Keratinocyte (primary cell): Measurements from ENCODE around the gene KRTAP12-4. TPM values are rescaled to one million over a fixed set of nuclear protein-coding genes. Genes with fewer than 3 reads are reported as not detected.
"Not testable (repeated sequence)": the region's sequence is repeated elsewhere in the genome, so short reads cannot be mapped to it uniquely, and the experiment has no call there.

ENCODE experiments used
- DNase-seq: peaks from one replicate; pipeline ENCODE4 v3.0.0-alpha.2; 2011; ENCODE audit warnings: low read depth, missing footprints, low spot score
- FAIRE-seq: peaks from 2 replicates; lab custom pipeline; 2011; peaks lifted over from hg19 to GRCh38; lab: Jason Lieb, UNC
- H2AFZ ChIP-seq: 2 replicates; pipeline ENCODE4 v1.6.0; 2012; ENCODE audit warnings: low read length, control low read depth, inconsistent platforms; ENCODE audit not compliant: control insufficient read depth
- H3K27ac ChIP-seq: 2 replicates; pipeline ENCODE4 v1.5.1; 2011; ENCODE audit warnings: low read length; ENCODE audit not compliant: control insufficient read depth, insufficient read depth
- H3K27me3 ChIP-seq: 3 replicates; pipeline ENCODE4 v1.6.0; 2011; ENCODE audit warnings: low read length; ENCODE audit not compliant: control insufficient read depth, insufficient read depth; ENCODE audit errors: extremely low read depth
- H3K36me3 ChIP-seq, 2 experiments: 2 replicates in 1 of 2; 3 replicates in 1 of 2; pipeline ENCODE4 v1.5.1; 2011; ENCODE audit warnings: low read length in 2 of 2, mild to moderate bottlenecking in 1 of 2; ENCODE audit not compliant: control insufficient read depth in 2 of 2, insufficient read depth in 2 of 2; ENCODE audit errors: extremely low read depth in 1 of 2
- H3K4me1 ChIP-seq: 3 replicates; pipeline ENCODE4 v1.5.1; 2011; ENCODE audit warnings: low read length; ENCODE audit not compliant: control insufficient read depth, insufficient read depth; ENCODE audit errors: extremely low read depth
- H3K4me2 ChIP-seq: 3 replicates; pipeline ENCODE4 v1.6.0; 2011; ENCODE audit warnings: low read depth, low read length; ENCODE audit not compliant: control insufficient read depth, insufficient read depth; ENCODE audit errors: extremely low read depth
- H3K4me3 ChIP-seq, 3 experiments: fragments of 200-600 bp in 1 of 3; sonication (generic) in 1 of 3; 2 replicates in 2 of 3; 3 replicates in 1 of 3; pipeline ENCODE4 v1.5.1; 2011 to 2016; ENCODE audit warnings: low read length in 3 of 3, mild to moderate bottlenecking in 3 of 3, control low read depth in 2 of 3, inconsistent platforms in 1 of 3, low read depth in 1 of 3, mixed read lengths in 1 of 3, mixed run types in 1 of 3, moderate library complexity in 1 of 3; ENCODE audit not compliant: control insufficient read depth in 2 of 3, insufficient read depth in 2 of 3; ENCODE audit errors: extremely low read depth in 1 of 3
- H3K79me2 ChIP-seq: 2 replicates; pipeline ENCODE4 v1.6.0; 2012; ENCODE audit warnings: low read length; ENCODE audit not compliant: control insufficient read depth, insufficient read depth
- H3K9ac ChIP-seq: 3 replicates; pipeline ENCODE4 v1.6.0; 2011; ENCODE audit warnings: low read length; ENCODE audit not compliant: control insufficient read depth, insufficient read depth; ENCODE audit errors: extremely low read depth
- H3K9me1 ChIP-seq: 3 replicates; pipeline ENCODE4 v1.6.0; 2011; ENCODE audit warnings: low read length; ENCODE audit not compliant: control insufficient read depth, insufficient read depth; ENCODE audit errors: extremely low read depth
- H3K9me3 ChIP-seq: 2 replicates; pipeline ENCODE4 v1.5.1; 2012; ENCODE audit warnings: low read depth, low read length; ENCODE audit not compliant: control insufficient read depth
- H4K20me1 ChIP-seq: 3 replicates; pipeline ENCODE4 v1.6.0; 2011; ENCODE audit warnings: low read length; ENCODE audit not compliant: control insufficient read depth, insufficient read depth; ENCODE audit errors: extremely low read depth
- CTCF ChIP-seq, 3 experiments: IDR thresholded peaks in 1 of 3; conservative IDR thresholded peaks in 1 of 3; optimal IDR thresholded peaks in 1 of 3; 2 replicates in 2 of 3; 3 replicates in 1 of 3; pipeline versions ENCODE3 to v1.5.1; 2011; ENCODE audit warnings: low read length in 3 of 3, mild to moderate bottlenecking in 3 of 3, moderate library complexity in 2 of 3, control low read depth in 1 of 3, inconsistent platforms in 1 of 3; ENCODE audit not compliant: insufficient read depth in 2 of 3; ENCODE audit errors: extremely low read depth in 1 of 3
- EZH2 ChIP-seq: IDR thresholded peaks from one replicate; pipeline ENCODE4 v1.6.1; 2012; ENCODE audit warnings: inconsistent platforms, mild to moderate bottlenecking, low read length, moderate library complexity
- dilution Hi-C: fragments of 300-500 bp; cut with MboI; formaldehyde crosslinking; loops from one replicate; pipeline ENCODE4 v1.7.0; 2020; ENCODE audit warnings: low sequenced_read_pairs; ENCODE audit not compliant: extremely low pct_ligation_motif_present
- polyA plus RNA-seq, 5 experiments: library from polyadenylated mRNA; depleted of rRNA in 3 of 5; stranded (reverse) in 3 of 5; stranded (forward) in 1 of 5; unstranded in 1 of 5; fragments of >200 nt; gene quantifications; 1 replicate in 1 of 5; 2 replicates in 3 of 5; 3 replicates in 1 of 5; pipeline versions ENCODE4 v1.2.1 to v1.2.3, GENCODE V29; 2011 to 2012; ENCODE audit warnings: missing spikeins in 2 of 5, low read depth in 1 of 5, low replicate concordance in 1 of 5

Gene KRTAP12-4
- polyA plus RNA-seq, 1 donor (not counting 4 experiments of a cell fraction or from before 2014, with no cell fraction given) = not detected

DNA sequence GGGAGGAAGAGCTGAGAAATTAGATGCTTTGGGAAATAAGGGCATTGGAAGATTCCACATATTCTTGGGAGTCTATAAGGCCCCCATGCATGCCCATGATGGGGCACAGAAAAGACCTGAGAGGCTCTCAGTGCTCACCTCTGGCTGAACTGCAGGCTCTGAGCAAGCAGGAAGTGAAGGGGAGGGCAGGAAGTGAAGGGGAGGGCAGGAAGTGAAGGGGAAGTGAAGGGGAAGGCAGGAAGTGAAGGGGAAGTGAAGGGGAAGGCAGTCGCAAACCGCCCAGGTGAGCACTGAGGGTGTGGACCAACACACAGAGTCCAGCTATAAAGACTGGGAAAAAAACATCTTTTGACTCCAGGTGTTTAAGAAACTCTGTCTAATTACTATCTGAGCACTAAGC, 24.0 kb downstream of the KRTAP12-4 start:
- no peak for DNase-seq
- no peaks in the 10 kb centered on the region for H3K4me1 ChIP-seq
- no peak overlapping the region for H2AFZ ChIP-seq
- H3K4me2 ChIP-seq = no peak overlapping the region
- dilution Hi-C loops = no loop called here
- no peaks in the 10 kb centered on the region for H3K27me3 ChIP-seq
- no peak overlapping the region for H3K27ac ChIP-seq
- no peaks in the 10 kb centered on the region for H3K79me2 ChIP-seq
- no peaks in the 10 kb centered on the region for H3K9me1 ChIP-seq
- H3K9me3 ChIP-seq = peaks cover 8% of the 10 kb centered on the region
- H3K9ac ChIP-seq = no peak overlapping the region
- no peak overlapping the region for H3K4me3 ChIP-seq
- no peak for FAIRE-seq
- no peaks in the 10 kb centered on the region for H3K36me3 ChIP-seq
- no peaks in the 10 kb centered on the region for H4K20me1 ChIP-seq
- TF ChIP-seq EZH2 (no peak), CTCF (optimal IDR thresholded peaks at IDR 0.05 in 1 of 3, IDR thresholded peaks at IDR 0.05 in 1 of 3, conservative IDR thresholded peaks at IDR 0.05 in 1 of 3; ENCODE audit: extremely low read depth in 1 of 3, insufficient read depth in 2 of 3, low read length in 3 of 3) (no peak)

DNA sequence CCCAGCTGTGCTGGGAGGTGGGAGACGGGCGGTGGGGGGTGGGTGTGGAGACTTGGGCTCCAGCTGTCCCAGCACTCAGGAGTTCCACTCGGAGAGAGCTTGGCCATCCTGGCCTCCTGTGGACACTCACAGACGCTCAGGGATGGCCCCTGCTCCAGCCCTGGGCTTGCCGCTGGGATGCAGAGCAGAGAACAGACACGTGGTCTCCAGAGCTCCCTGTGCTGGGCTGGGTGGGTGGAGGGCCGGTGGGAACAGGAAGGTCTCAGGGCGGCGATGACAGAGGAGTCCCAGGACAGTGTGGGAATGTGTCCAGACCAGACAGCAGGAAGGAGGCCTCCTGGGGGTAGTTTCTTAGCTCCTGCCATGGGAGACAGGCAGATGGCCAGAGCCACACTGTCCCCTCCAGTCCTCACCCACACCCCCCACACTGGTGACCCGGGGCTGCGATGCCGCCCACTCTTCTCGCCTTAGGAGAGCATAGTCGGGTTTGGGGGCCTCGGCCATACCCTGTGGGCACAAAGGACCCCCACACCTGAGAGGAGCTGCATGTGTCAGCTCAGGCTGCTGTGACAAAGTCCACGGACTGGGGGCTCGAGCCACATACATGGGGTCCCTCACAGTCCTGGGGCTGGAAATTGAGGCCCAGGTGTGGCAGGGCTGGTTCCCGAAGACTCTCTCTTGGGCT, 25.6 kb downstream of the KRTAP12-4 start:
- H3K9me3 ChIP-seq = peaks cover 10% of the 10 kb centered on the region
- no peaks in the 10 kb centered on the region for H3K79me2 ChIP-seq
- H3K4me2 ChIP-seq = no peak overlapping the region
- TF ChIP-seq EZH2 (no peak), CTCF (optimal IDR thresholded peaks at IDR 0.05 in 1 of 3, IDR thresholded peaks at IDR 0.05 in 1 of 3, conservative IDR thresholded peaks at IDR 0.05 in 1 of 3; ENCODE audit: extremely low read depth in 1 of 3, insufficient read depth in 2 of 3, low read length in 3 of 3) (no peak)
- H4K20me1 ChIP-seq = no peaks in the 10 kb centered on the region
- no peaks in the 10 kb centered on the region for H3K9me1 ChIP-seq
- H3K4me1 ChIP-seq = no peaks in the 10 kb centered on the region
- H3K4me3 ChIP-seq = no peak overlapping the region
- H2AFZ ChIP-seq = no peak overlapping the region
- no peak overlapping the region for H3K27ac ChIP-seq
- dilution Hi-C loops = no loop called here
- no peaks in the 10 kb centered on the region for H3K27me3 ChIP-seq
- no peaks in the 10 kb centered on the region for H3K36me3 ChIP-seq
- no peak for FAIRE-seq
- no peak for DNase-seq
- H3K9ac ChIP-seq = no peak overlapping the region

GRCh38 chr21:44627831-44628233, 26.6 kb downstream of the KRTAP12-4 start:
- H3K9me1 ChIP-seq, H3K4me1 ChIP-seq, DNase-seq, H2AFZ ChIP-seq, H3K36me3 ChIP-seq, dilution Hi-C loops, H3K4me3 ChIP-seq, H3K27ac ChIP-seq, H3K9ac ChIP-seq, H4K20me1 ChIP-seq, FAIRE-seq, H3K79me2 ChIP-seq, H3K4me2 ChIP-seq, H3K27me3 ChIP-seq: not testable (repeated sequence)
- peaks cover 13% of the 10 kb centered on the region for H3K9me3 ChIP-seq
